Measurements from ENCODE around the gene ATP6V1F.

DNA sequence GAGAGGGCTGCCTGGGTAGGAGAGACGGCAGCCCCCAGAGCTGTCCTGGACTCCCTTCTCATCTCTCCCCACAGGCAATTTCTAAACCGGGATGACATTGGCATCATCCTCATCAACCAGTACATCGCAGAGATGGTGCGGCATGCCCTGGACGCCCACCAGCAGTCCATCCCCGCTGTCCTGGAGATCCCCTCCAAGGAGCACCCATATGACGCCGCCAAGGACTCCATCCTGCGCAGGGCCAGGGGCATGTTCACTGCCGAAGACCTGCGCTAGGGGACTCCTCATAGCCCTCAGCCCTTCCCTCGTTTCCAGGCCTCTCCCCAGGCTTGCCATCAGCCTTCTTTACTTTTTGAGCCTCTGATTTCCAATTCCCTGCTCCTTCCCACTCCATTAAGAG, 2.6 kb downstream of the ATP6V1F start:
- TF ChIP-seq, protein P1, sequence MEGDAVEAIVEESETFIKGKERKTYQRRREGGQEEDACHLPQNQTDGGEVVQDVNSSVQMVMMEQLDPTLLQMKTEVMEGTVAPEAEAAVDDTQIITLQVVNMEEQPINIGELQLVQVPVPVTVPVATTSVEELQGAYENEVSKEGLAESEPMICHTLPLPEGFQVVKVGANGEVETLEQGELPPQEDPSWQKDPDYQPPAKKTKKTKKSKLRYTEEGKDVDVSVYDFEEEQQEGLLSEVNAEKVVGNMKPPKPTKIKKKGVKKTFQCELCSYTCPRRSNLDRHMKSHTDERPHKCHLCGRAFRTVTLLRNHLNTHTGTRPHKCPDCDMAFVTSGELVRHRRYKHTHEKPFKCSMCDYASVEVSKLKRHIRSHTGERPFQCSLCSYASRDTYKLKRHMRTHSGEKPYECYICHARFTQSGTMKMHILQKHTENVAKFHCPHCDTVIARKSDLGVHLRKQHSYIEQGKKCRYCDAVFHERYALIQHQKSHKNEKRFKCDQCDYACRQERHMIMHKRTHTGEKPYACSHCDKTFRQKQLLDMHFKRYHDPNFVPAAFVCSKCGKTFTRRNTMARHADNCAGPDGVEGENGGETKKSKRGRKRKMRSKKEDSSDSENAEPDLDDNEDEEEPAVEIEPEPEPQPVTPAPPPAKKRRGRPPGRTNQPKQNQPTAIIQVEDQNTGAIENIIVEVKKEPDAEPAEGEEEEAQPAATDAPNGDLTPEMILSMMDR (IDR thresholded peaks at IDR 0.05): no peak
- TF ChIP-seq EZH2 (IDR thresholded peaks at IDR 0.05) (no peak), EZH2phosphoT487 (IDR thresholded peaks at IDR 0.05) (no peak)
